NT2/D1 (cell line): ENCODE data around the gene MAP3K4.

Experiments used
- YY1 ChIP-seq: IDR thresholded peaks from 2 replicates; pipeline ENCODE4 v1.6.1; 2011; ENCODE audit not compliant: insufficient read length, insufficient read depth
- ZNF274 ChIP-seq: IDR thresholded peaks from 2 replicates; pipeline ENCODE4 v1.6.1; 2011; ENCODE audit warnings: mild to moderate bottlenecking, low read depth, low read length

- no peak for TF ChIP-seq YY1
- no peak for TF ChIP-seq ZNF274
Measured at GRCh38 chr6:161021998-161022743, 30.6 kb downstream of the MAP3K4 start.
